Measurements from ENCODE around the gene OVCH1. TPM values are rescaled to one million over a fixed set of nuclear protein-coding genes. Genes with fewer than 3 reads are reported as not detected.

OVCH1 gene
- total RNA-seq, 5 donors from 2014 or later (not counting 1 experiment from before 2014, with no cell fraction given): not detected

DNA sequence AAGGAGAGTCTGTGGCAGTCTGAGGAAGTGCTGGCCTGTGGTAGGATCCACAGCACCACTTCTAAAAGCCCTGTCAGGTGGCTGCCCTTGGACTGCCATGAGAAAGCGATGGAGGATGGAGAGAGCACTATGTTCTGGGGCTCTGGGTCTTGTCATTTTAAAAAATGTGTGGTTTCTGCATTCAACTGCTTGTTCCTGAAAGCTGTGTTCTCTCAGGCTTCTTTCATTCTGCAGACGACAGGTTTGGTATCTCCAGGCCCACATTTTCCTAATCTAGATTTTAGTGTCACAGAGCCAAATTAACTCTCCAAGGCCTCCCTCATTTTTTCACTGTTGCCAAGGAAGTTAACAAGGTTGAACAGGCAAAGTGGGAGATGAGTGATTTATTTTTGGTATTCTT, 10.5 kb downstream of the OVCH1 start:
- CTCF ChIA-PET: no interaction called here
- peaks cover 19 to 20% of the 10 kb centered on the region in 2 donors for H3K27me3 Mint-ChIP-seq

DNA sequence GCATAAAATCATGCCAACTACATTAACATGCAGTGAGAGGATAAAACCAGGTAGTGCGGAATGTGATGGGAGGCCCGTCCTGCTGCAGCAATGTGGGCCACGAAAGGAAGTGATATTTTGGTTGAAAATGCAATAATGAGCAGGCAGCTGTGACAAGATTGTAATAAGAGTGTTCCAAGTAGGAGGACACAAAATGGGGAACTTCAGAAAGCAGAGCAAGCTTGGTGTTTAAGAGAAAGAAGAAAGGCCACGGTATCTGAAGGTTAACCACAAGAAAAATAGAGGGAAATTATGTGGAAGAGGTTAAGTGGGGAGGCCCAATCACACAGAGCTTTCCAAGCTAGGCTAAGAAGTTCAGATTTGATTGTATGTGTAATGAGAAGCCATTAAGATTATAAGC, 34.3 kb downstream of the OVCH1 start:
- POLR2A ChIA-PET: no interaction called here
- Mint-ChIP-seq H3K9me3 (no peaks in the 10 kb centered on the region), H3K36me3 (no peaks in the 10 kb centered on the region), H3K4me3 (no peak overlapping the region), H3K4me1 (no peaks in the 10 kb centered on the region), H3K27me3 (peaks cover 0 to 10% of the 10 kb centered on the region in 2 donors), H3K27ac (no peak overlapping the region)
- ATAC-seq (replicated peaks in 1 of 4) (no peak), DNase-seq (no peak)
- Histone ChIP-seq H3K27me3 (replicated peaks in 1 of 2; ENCODE audit: control insufficient read depth in 2 of 2, extremely low read depth in 1 of 2, insufficient read depth in 2 of 2, low read length in 1 of 2) (no peaks in the 10 kb centered on the region), H3K4me3 (ENCODE audit: control insufficient read depth in 1 of 2, extremely low read depth in 1 of 2, low read length in 1 of 2) (no peak overlapping the region), H3K9me3 (no peaks in the 10 kb centered on the region), H3K4me1 (ENCODE audit: control insufficient read depth in 1 of 2, extremely low read depth in 1 of 2, insufficient read depth in 2 of 2, low read length in 2 of 2) (no peaks in the 10 kb centered on the region), H3K36me3 (ENCODE audit: control insufficient read depth in 2 of 2, extremely low read depth in 1 of 2, insufficient read depth in 1 of 2, low read length in 1 of 2) (no peaks in the 10 kb centered on the region), H3K27ac (ENCODE audit: low read length) (no peak overlapping the region)
- 40% methylated on average over 4 of the region's 4 CpGs for WGBS (ENCODE audit: insufficient coverage)
- CTCF ChIA-PET: interaction anchor here in 1 of 2 donors (0.9 kb wide), 1 partner anchor 9 kb away, joined by 3 read pairs; no protein-coding TSS in a partner anchor

More for the DNA sequence above, 10.5 kb downstream of the OVCH1 start:
- Mint-ChIP-seq H3K4me1 (no peaks in the 10 kb centered on the region), H3K4me3 (no peak overlapping the region), H3K36me3 (no peaks in the 10 kb centered on the region), H3K27ac (no peak overlapping the region), H3K9me3 (no peaks in the 10 kb centered on the region)
- POLR2A ChIA-PET: interaction anchor here in 1 of 2 donors (0.5 kb wide), 1 partner anchor 277 kb away, joined by 3 read pairs; no protein-coding TSS in a partner anchor
- H3K36me3 ChIP-seq (ENCODE audit: control insufficient read depth in 2 of 2, extremely low read depth in 1 of 2, insufficient read depth in 1 of 2, low read length in 1 of 2): no peaks in the 10 kb centered on the region
- peaks cover 0 to 8% of the 10 kb centered on the region in 2 experiments for H3K27me3 ChIP-seq (replicated peaks in 1 of 2; ENCODE audit: control insufficient read depth in 2 of 2, extremely low read depth in 1 of 2, insufficient read depth in 2 of 2, low read length in 1 of 2)
- no peak overlapping the region for H3K27ac ChIP-seq (ENCODE audit: low read length)
- no peaks in the 10 kb centered on the region for H3K9me3 ChIP-seq
- no peak overlapping the region for H3K4me3 ChIP-seq (ENCODE audit: control insufficient read depth in 1 of 2, extremely low read depth in 1 of 2, low read length in 1 of 2)
- DNase-seq (no peak), ATAC-seq (replicated peaks in 1 of 4) (no peak)
- WGBS (ENCODE audit: insufficient coverage): 88% methylated on average over 1 of the region's 2 CpGs
- H3K4me1 ChIP-seq (ENCODE audit: control insufficient read depth in 1 of 2, extremely low read depth in 1 of 2, insufficient read depth in 2 of 2, low read length in 2 of 2): no peaks in the 10 kb centered on the region

DNA sequence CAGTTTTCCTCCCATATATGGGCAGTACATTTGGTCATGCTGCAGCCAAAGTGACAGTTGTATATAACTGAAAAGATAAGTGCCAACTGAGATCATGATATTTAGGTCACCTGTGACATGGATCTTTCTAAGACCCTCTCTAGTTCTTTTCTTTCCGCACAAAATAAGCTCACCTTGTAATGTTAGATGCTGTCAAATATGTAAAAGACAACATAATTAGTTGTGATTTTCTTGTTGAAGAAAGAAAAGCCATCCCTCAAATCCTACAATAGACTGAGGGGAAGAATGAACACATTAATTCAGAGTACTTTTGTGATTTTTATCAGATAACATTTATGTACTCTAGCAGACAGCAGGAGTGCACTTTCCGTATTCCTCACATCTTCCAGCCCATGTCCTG, 37.4 kb downstream of the OVCH1 start:
- CTCF ChIA-PET: no interaction called here
- Histone ChIP-seq H3K36me3 (ENCODE audit: control insufficient read depth in 2 of 2, extremely low read depth in 1 of 2, insufficient read depth in 1 of 2, low read length in 1 of 2) (no peaks in the 10 kb centered on the region), H3K4me3 (ENCODE audit: control insufficient read depth in 1 of 2, extremely low read depth in 1 of 2, low read length in 1 of 2) (no peak overlapping the region), H3K27ac (ENCODE audit: low read length) (no peak overlapping the region), H3K4me1 (ENCODE audit: control insufficient read depth in 1 of 2, extremely low read depth in 1 of 2, insufficient read depth in 2 of 2, low read length in 2 of 2) (no peaks in the 10 kb centered on the region), H3K27me3 (replicated peaks in 1 of 2; ENCODE audit: control insufficient read depth in 2 of 2, extremely low read depth in 1 of 2, insufficient read depth in 2 of 2, low read length in 1 of 2) (no peaks in the 10 kb centered on the region), H3K9me3 (no peaks in the 10 kb centered on the region)
- Mint-ChIP-seq H3K36me3 (no peaks in the 10 kb centered on the region), H3K27ac (no peak overlapping the region), H3K4me1 (no peaks in the 10 kb centered on the region), H3K4me3 (no peak overlapping the region), H3K27me3 (peaks cover 6 to 14% of the 10 kb centered on the region in 2 donors), H3K9me3 (no peaks in the 10 kb centered on the region)
- WGBS (ENCODE audit: insufficient coverage): 78% methylated on average over 1 of the region's 2 CpGs
- no peak for DNase-seq
- POLR2A ChIA-PET: no interaction called here
- ATAC-seq (replicated peaks in 1 of 4): no peak

DNA sequence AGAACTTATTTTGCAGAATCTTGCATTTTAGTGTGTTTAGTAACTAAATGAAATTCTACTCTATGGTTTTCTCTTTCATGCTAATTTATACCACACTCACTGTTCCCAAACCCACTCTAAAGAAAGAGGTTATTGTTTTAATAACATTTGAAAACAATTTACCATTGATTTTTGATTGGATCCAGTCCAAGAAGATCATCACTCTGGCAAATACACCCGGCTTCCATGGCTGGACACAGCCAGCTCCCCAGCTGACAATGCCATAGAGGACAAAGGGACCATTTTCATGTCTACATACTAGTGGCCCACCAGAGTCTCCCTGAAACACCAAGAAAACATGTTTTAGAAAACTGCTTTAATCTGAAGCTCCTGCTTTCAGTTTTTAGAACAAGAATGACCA, 42.4 kb downstream of the OVCH1 start:
- Mint-ChIP-seq H3K27ac (no peak overlapping the region), H3K4me3 (no peak overlapping the region), H3K4me1 (no peaks in the 10 kb centered on the region), H3K27me3 (peaks cover 17 to 25% of the 10 kb centered on the region in 2 donors), H3K36me3 (no peaks in the 10 kb centered on the region), H3K9me3 (no peaks in the 10 kb centered on the region)
- Histone ChIP-seq H3K36me3 (ENCODE audit: control insufficient read depth in 2 of 2, extremely low read depth in 1 of 2, insufficient read depth in 1 of 2, low read length in 1 of 2) (no peaks in the 10 kb centered on the region), H3K27me3 (replicated peaks in 1 of 2; ENCODE audit: control insufficient read depth in 2 of 2, extremely low read depth in 1 of 2, insufficient read depth in 2 of 2, low read length in 1 of 2) (no peaks in the 10 kb centered on the region), H3K27ac (ENCODE audit: low read length) (no peak overlapping the region), H3K4me1 (ENCODE audit: control insufficient read depth in 1 of 2, extremely low read depth in 1 of 2, insufficient read depth in 2 of 2, low read length in 2 of 2) (no peaks in the 10 kb centered on the region), H3K4me3 (ENCODE audit: control insufficient read depth in 1 of 2, extremely low read depth in 1 of 2, low read length in 1 of 2) (no peak overlapping the region), H3K9me3 (no peaks in the 10 kb centered on the region)
- POLR2A ChIA-PET: no interaction called here
- WGBS (ENCODE audit: insufficient coverage): 100% methylated on average over 1 of the region's 1 CpG
- no peak for ATAC-seq (replicated peaks in 1 of 4)
- CTCF ChIA-PET: no interaction called here
- DNase-seq: no peak

DNA sequence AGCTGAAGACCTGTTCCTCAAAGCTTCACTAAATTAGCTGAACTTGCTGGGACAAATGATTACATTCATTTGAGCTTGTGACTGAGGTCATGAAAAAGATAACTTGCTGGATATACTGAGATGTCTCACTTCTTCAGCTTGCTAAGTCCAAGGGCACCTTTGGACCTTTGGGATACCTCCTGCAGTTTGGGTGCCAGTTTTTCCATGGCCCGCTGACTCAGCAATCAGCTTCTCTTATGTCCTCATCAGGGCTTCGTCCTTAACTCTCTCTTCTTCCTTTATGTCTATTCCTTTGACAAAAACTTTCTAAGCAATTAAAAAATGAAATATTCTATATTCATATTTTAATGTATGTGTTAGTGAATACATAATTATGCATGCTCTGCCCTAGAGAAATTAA, 45.6 kb downstream of the OVCH1 start:
- H3K27me3 ChIP-seq (replicated peaks in 1 of 2; ENCODE audit: control insufficient read depth in 2 of 2, extremely low read depth in 1 of 2, insufficient read depth in 2 of 2, low read length in 1 of 2): no peaks in the 10 kb centered on the region
- H3K4me1 Mint-ChIP-seq: no peaks in the 10 kb centered on the region
- H3K9me3 ChIP-seq: no peaks in the 10 kb centered on the region
- DNase-seq (no peak), ATAC-seq (replicated peaks in 1 of 4) (no peak)
- no peak overlapping the region for H3K4me3 ChIP-seq (ENCODE audit: control insufficient read depth in 1 of 2, extremely low read depth in 1 of 2, low read length in 1 of 2)
- no peak overlapping the region for H3K27ac ChIP-seq (ENCODE audit: low read length)
- ChIA-PET CTCF (no interaction called here), POLR2A (interaction anchor here in 1 of 2 donors (0.6 kb wide), 1 partner anchor 23 kb away, joined by 3 read pairs; no protein-coding TSS in a partner anchor)
- no CpG with 5 or more reads among the region's 2 CpGs for WGBS (ENCODE audit: insufficient coverage)
- no peaks in the 10 kb centered on the region for H3K9me3 Mint-ChIP-seq
- H3K36me3 ChIP-seq (ENCODE audit: control insufficient read depth in 2 of 2, extremely low read depth in 1 of 2, insufficient read depth in 1 of 2, low read length in 1 of 2): no peaks in the 10 kb centered on the region
- peaks cover 21 to 38% of the 10 kb centered on the region in 2 donors for H3K27me3 Mint-ChIP-seq
- no peaks in the 10 kb centered on the region for H3K4me1 ChIP-seq (ENCODE audit: control insufficient read depth in 1 of 2, extremely low read depth in 1 of 2, insufficient read depth in 2 of 2, low read length in 2 of 2)
- no peak overlapping the region for H3K4me3 Mint-ChIP-seq
- H3K27ac Mint-ChIP-seq: no peak overlapping the region
- H3K36me3 Mint-ChIP-seq: no peaks in the 10 kb centered on the region

DNA sequence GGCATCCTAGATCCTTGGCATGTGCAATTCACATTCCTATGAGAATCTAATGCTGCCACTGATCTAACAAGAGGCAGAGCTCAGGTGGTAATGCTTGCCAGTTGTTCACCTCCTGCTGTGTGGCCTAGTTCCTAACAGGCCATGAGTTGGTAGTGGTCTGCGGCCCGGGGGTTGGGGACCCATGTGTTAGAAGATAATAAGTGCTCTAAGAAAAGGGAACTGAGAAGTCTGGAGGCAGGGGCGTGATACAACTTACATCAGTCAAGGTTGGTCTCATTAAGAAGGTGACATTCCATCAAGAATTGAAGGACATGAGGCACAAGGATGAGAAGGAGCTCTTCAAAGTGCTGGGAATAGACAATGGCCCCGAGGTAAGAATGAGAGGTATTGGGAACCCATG, 49.3 kb downstream of the OVCH1 start:
- Mint-ChIP-seq H3K4me1 (no peaks in the 10 kb centered on the region), H3K9me3 (no peaks in the 10 kb centered on the region), H3K27me3 (peaks cover 6 to 24% of the 10 kb centered on the region in 2 donors), H3K27ac (no peak overlapping the region), H3K4me3 (no peak overlapping the region), H3K36me3 (no peaks in the 10 kb centered on the region)
- ChIA-PET POLR2A (no interaction called here), CTCF (no interaction called here)
- Histone ChIP-seq H3K9me3 (no peaks in the 10 kb centered on the region), H3K4me1 (ENCODE audit: control insufficient read depth in 1 of 2, extremely low read depth in 1 of 2, insufficient read depth in 2 of 2, low read length in 2 of 2) (no peaks in the 10 kb centered on the region), H3K4me3 (ENCODE audit: control insufficient read depth in 1 of 2, extremely low read depth in 1 of 2, low read length in 1 of 2) (no peak overlapping the region), H3K27me3 (replicated peaks in 1 of 2; ENCODE audit: control insufficient read depth in 2 of 2, extremely low read depth in 1 of 2, insufficient read depth in 2 of 2, low read length in 1 of 2) (no peaks in the 10 kb centered on the region), H3K36me3 (ENCODE audit: control insufficient read depth in 2 of 2, extremely low read depth in 1 of 2, insufficient read depth in 1 of 2, low read length in 1 of 2) (no peaks in the 10 kb centered on the region), H3K27ac (ENCODE audit: low read length) (no peak overlapping the region)
- 61% methylated on average over 2 of the region's 4 CpGs for WGBS (ENCODE audit: insufficient coverage)
- DNase-seq: no peak
- ATAC-seq (replicated peaks in 1 of 4): no peak
